HG03039 (cell line): ENCODE results near the gene CLDN15.
A peak's percentile ranks its signal among the peaks of the same experiment; 100 is the strongest.
"Not testable (repeated sequence)": the region's sequence is repeated elsewhere in the genome, so short reads cannot be mapped to it uniquely, and the experiment has no call there.

Experiments
- ATAC-seq: cut with Tn5 transposase; IDR thresholded peaks from one replicate; pipeline ENCODE4 v1.9.1; 2021; ENCODE audit warnings: mild to moderate bottlenecking, moderate library complexity; ENCODE audit not compliant: unreplicated experiment

CLDN15 gene, protein sequence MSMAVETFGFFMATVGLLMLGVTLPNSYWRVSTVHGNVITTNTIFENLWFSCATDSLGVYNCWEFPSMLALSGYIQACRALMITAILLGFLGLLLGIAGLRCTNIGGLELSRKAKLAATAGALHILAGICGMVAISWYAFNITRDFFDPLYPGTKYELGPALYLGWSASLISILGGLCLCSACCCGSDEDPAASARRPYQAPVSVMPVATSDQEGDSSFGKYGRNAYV

GRCh38 chr7:101237206-101238067 lies at the start of gene CLDN15:
CLDN15 (minus strand) TSS chr7:101237802; CDS start chr7:101237581, 221 bp downstream.
- no peak for ATAC-seq

- no peak for ATAC-seq
Measured at GRCh38 chr7:101287032-101287431, 49.4 kb upstream of the CLDN15 start.

- not testable (repeated sequence) for ATAC-seq
Measured at GRCh38 chr7:101285880-101286279, 48.3 kb upstream of the CLDN15 start.

DNA sequence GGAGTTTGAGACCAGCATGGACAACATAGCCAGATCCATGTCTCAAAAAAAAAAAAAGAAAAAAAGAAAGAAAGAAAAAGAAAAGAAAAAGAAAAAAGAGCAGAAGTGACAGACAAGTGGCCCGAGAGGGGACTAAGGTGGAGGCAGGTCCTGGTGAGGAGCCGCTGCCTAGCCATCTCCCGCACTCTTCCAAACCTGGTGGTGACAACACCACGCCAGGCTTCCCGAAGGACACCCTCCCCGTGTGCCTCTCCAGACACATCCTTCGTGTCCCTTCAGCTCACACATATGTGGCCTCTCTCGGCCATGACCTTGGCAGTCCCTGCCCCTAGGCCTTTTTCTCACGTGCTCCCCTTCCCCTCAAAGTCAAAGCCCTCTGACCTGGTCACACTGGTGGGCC lies 47.6 kb upstream of the CLDN15 start:
- ATAC-seq: no peak

DNA sequence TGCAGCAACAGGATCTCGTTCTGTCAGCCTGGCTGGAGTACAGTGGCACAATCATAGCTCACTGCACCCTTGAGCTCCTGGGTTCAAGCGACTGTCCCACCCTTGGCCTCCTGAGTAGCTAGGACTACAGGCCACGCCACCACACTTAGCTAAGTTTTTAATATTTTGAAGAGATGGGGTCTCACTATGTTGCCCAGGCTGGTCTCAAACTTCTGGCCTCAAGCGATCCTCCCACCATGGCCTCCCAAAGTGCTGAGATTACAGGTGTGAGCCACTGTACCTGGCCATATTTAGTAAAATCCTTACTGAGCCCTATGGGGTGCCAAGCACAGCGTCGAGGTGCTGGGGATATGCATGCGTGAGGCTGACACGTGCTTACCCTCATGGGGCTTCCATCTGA lies 43.3 kb upstream of the CLDN15 start:
- not testable (repeated sequence) for ATAC-seq

- no peak for ATAC-seq
Measured at GRCh38 chr7:101278461-101279292, 41.1 kb upstream of the CLDN15 start.

DNA sequence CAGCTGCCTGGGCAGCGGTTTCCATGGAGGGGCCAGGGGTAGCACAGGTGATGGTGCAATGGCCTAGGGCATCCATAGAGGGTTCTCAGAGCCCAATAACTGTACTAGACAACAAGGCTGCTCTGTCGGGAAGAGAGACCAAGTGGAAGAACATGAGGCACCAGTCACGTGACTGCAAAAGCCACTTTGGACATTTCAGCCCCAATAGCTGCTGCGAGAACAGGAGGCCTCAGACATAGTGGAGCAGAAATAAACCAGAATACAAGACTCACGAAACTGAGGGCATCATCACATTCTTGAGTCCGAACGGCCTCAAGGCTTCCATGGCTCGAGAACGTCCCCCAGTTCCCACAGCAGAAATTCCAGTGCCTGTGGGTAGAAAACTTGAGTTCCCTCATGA lies 39.6 kb upstream of the CLDN15 start:
- no peak for ATAC-seq

GRCh38 chr7:101273206-101273605 lies 35.6 kb upstream of the CLDN15 start:
- no peak for ATAC-seq

DNA sequence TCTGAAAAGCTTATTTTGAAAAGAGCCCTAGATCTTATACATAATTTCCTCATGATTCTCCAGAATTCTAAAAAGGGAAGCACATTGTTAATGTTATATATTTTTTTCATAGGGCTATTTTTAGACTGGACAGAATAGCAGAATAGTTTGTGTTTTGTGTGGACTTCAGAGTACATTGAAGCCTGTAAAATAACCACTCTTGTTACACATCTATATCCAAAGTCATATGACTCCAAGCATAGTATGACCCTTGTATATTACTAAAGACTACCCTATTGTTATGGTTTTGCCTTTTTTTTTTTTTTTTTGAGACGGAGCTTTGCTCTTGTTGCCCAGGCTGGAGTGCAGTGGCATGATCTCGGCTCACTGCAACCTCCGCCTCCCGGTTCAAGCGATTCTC lies 33.4 kb upstream of the CLDN15 start:
- ATAC-seq: no peak

- ATAC-seq: no peak
Measured at GRCh38 chr7:101269664-101270063, 32.1 kb upstream of the CLDN15 start.

DNA sequence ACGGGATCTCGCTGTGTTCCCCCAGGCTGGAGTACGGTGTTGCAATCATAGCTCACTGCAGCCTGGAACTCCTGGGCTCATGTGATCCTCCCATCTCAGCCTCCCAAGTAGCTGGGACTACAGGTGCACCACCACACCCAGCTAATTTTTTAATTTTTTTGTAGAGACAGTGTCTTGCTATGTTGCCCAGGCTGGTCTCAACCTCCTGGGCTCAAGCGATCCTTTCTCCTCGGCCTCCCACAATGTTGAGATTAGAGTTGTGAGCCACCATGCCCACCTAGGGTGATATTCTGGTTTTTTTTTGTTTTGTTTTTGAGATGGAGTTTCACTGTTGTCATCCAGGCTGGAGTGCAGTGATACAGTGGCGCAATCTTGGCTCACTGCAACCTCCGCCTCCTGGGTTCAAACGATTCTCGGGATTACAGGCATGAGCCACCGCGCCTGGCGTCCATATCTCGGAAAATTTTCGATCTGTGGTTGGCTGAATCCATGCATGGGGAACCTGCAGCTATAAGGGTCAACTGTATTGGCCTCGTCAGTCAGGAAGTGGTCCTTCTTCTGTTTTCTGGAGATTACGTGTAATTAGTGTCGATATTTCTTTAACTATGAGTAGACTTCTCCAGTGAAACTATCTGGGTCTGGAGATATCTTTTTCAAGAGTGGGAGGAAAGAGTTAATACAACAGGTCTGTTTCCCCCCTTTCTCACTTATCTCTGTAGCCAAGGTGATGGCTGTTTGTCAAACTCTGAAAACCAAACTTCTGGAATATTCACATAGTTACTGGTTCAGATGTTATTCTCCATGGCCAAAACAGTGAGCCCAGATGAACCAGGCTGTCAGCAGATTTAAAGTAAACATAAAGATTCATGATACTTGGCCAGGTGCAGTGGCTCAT lies 28.3 kb upstream of the CLDN15 start:
- ATAC-seq: no peak

DNA sequence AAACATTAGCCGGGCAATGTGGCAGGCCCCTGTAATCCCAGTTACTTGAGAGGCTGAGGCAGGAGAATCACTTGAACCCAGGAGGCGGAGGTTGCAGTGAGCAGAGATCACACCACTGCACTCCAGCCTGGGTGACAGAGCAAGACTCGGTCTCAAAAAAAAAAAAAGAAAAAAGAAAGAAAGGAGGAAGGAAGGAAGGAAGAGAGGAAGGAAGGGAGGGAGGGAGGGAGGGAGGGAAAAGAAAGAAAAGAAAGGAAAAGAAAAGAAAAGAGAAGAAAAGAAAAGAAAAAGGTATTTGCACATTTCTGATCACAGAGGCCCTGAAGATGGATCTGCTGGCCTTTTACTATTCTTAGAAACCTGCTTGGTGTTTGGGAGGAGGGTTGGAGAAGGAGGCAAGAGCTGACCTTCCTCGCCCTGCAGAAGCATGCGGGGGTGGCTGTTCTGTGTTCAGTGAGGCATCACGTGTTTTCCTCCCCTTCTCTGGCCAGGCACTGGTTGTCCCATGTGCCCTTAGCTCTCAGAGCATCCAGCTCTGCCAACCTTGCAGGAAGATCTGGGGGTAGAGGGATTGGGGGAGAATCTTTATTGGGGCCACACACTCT lies 26.6 kb upstream of the CLDN15 start:
- not testable (repeated sequence) for ATAC-seq

DNA sequence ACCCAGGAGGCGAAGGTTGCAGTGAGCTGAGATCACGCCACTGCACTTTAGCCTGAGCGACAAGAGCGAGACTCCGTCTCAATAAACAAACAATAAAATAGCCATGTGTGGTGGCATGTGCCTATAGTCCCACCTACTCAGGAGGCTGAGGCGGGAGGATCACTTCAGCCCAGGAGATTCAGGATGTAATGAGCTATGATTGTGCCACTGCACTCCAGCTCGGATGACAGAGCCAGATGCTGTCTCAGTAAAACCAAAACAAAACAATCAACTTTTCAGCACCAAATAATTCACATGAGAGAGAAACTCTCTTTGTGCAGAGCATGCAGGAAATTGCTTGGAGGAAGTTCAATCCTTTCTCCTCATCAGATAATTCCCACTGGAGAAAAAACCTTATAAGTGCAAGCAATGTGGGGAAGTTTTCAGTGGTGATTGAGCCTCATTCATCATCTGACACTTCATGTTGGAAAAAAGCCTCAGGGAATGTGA lies 20.7 kb upstream of the CLDN15 start:
- ATAC-seq: no peak

DNA sequence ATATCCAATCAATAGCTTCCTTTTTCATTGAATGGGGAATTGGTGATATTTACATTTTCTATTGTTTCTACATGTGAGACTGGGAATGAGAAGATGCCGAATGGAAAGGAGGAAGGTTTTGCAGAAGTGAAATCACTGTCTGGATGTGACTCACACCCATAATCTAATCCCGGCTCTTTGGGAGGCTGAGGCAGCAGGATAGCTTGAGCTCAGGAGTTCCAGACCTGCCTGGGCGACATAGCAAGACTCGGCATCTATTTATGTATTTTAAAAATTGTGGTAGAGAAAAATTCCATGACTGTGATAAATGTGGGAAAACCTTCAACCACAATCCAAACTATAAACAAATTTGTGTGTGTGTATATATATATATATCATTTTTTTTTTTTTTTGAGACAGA lies 18.2 kb upstream of the CLDN15 start:
- no peak for ATAC-seq

DNA sequence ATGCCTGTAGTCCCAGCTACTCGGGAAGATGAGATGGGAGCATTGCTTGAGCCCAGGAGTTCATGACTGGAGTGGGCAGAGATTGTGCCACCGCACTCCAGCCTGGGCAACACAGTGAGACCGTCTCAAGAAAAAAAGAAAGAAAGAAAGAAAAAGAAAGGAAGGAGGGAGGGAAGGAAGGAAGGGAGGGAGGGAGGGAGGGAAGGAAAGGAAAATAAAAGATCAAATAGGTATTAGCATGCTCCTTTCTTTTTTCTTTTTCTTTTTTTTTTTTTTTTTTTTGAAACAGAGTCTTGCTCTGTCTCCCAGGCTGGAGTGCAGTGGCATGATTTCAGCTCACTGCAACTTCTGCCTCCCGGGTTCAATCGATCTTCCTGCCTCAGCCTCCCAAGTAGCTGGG lies 15.6 kb upstream of the CLDN15 start:
- not testable (repeated sequence) for ATAC-seq

GRCh38 chr7:101251871-101252659 lies 14.5 kb upstream of the CLDN15 start:
- ATAC-seq: peak; percentile 89

DNA sequence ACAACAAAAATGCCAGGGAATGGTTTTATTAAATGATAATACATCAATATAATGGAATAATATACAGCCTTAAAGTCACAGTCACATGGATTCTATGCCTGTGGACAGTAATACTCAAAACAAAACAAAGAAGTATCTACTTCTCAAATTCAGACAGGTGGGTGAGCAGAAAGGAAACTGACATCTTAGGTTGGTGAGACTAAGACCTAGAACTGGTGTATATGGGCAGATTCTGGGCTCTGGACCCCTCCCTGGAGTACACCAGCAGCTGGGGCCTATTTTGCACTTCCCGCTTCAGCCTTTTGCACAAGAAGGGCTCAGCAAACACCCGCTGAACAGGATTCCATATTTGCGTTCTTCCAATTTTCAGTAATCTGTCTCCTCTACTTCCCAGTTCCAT lies 12.7 kb upstream of the CLDN15 start:
- no peak for ATAC-seq

DNA sequence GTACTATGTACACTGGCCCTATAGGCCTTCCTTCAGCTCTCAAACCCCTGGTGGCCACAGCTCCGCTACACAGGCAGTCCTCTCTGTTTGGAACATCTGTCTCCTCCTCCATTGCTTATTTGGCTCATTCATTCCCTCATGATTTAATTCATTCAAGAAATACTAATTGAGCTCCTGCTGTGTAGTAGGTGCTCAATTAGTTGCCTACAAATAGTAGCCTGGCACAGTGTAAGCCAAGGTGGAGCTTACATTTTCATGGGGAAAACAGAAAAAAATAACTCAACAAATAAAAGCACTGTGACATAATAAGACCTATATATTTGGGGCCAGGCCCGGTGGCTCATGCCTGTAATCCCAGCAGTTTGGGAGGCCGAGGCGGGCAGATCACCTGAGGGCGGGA lies 10.7 kb upstream of the CLDN15 start:
- no peak for ATAC-seq

- ATAC-seq: no peak
Measured at GRCh38 chr7:101245147-101245668, 7.6 kb upstream of the CLDN15 start.
